Osteoblast (primary cell): ENCODE measurements around the gene TMC1. TPM values are rescaled to one million over a fixed set of nuclear protein-coding genes. Genes with fewer than 3 reads are reported as not detected.

ENCODE experiments used
- DNase-seq: peaks from one replicate; pipeline ENCODE4 v3.0.0; 2011; ENCODE audit warnings: low spot score, mixed read lengths; ENCODE audit not compliant: insufficient read length; ENCODE audit errors: missing footprints
- H2AFZ ChIP-seq: 2 replicates; pipeline ENCODE4 v1.6.0; 2011; ENCODE audit warnings: mild to moderate bottlenecking, low read length
- H3K27ac ChIP-seq: 2 replicates; pipeline ENCODE4 v1.5.1; 2011; ENCODE audit warnings: mild to moderate bottlenecking, low read depth, low read length, moderate library complexity
- H3K27me3 ChIP-seq: 2 replicates; pipeline ENCODE4 v1.6.0; 2012; ENCODE audit warnings: mild to moderate bottlenecking, control low read depth, inconsistent platforms, low read length, moderate library complexity; ENCODE audit not compliant: insufficient read depth
- H3K36me3 ChIP-seq: 2 replicates; pipeline ENCODE4 v1.5.1; 2011; ENCODE audit warnings: mild to moderate bottlenecking, low read length, control low read depth, moderate library complexity; ENCODE audit not compliant: insufficient read depth
- H3K4me1 ChIP-seq: 2 replicates; pipeline ENCODE4 v1.5.1; 2011; ENCODE audit warnings: mild to moderate bottlenecking, low read length, control low read depth, moderate library complexity; ENCODE audit not compliant: insufficient read depth
- H3K4me2 ChIP-seq: 2 replicates; pipeline ENCODE4 v1.6.0; 2011; ENCODE audit warnings: mild to moderate bottlenecking, low read length; ENCODE audit not compliant: insufficient read depth
- H3K4me3 ChIP-seq: fragments of 200-600 bp; sonication (generic); 3 replicates; pipeline ENCODE4 v1.5.1; 2012; ENCODE audit warnings: mild to moderate bottlenecking, low read length, inconsistent platforms; ENCODE audit not compliant: insufficient read depth
- H3K79me2 ChIP-seq: 2 replicates; pipeline ENCODE4 v1.6.0; 2012; ENCODE audit warnings: mild to moderate bottlenecking, low read length, control low read depth, inconsistent platforms; ENCODE audit not compliant: insufficient read depth
- H3K9me3 ChIP-seq: 2 replicates; pipeline ENCODE4 v1.5.1; 2011; ENCODE audit warnings: low read depth, low read length, control low read depth
- H4K20me1 ChIP-seq: 2 replicates; pipeline ENCODE4 v1.6.0; 2012; ENCODE audit warnings: mild to moderate bottlenecking, low read length, control low read depth; ENCODE audit not compliant: insufficient read depth
- CTCF ChIP-seq: IDR thresholded peaks from 2 replicates; pipeline ENCODE4 v1.5.1; 2011; ENCODE audit warnings: mild to moderate bottlenecking, low read depth, low read length, moderate library complexity; ENCODE audit errors: extremely low read depth
- total RNA-seq: library from RNA; depleted of rRNA; stranded (reverse); fragments of >200 nt; gene quantifications from 2 replicates; pipeline ENCODE4 v1.2.3, GENCODE V29; 2012

Gene TMC1
- total RNA-seq, 1 donor = under 0.01 TPM

GRCh38 chr9:72882117-72882775, 360.8 kb downstream of the TMC1 start:
- Histone ChIP-seq H4K20me1 (no peaks in the 10 kb centered on the region), H3K4me3 (no peak overlapping the region), H3K36me3 (no peaks in the 10 kb centered on the region), H2AFZ (no peak overlapping the region), H3K9me3 (no peaks in the 10 kb centered on the region), H3K79me2 (no peaks in the 10 kb centered on the region), H3K27me3 (no peaks in the 10 kb centered on the region), H3K4me2 (no peak overlapping the region), H3K27ac (no peak overlapping the region), H3K4me1 (no peaks in the 10 kb centered on the region)
- no peak for TF ChIP-seq CTCF
- DNase-seq = peak; percentile 49

GRCh38 chr9:72883875-72884274, 362.5 kb downstream of the TMC1 start:
- Histone ChIP-seq H3K4me2 (no peak overlapping the region), H3K9me3 (no peaks in the 10 kb centered on the region), H3K4me3 (no peak overlapping the region), H3K79me2 (no peaks in the 10 kb centered on the region), H3K27me3 (no peaks in the 10 kb centered on the region), H4K20me1 (no peaks in the 10 kb centered on the region), H3K27ac (no peak overlapping the region), H2AFZ (no peak overlapping the region), H3K36me3 (no peaks in the 10 kb centered on the region), H3K4me1 (no peaks in the 10 kb centered on the region)
- no peak for TF ChIP-seq CTCF
- no peak for DNase-seq

GRCh38 chr9:72884508-72884907, 363.1 kb downstream of the TMC1 start:
- no peaks in the 10 kb centered on the region for H3K4me1 ChIP-seq
- no peak overlapping the region for H2AFZ ChIP-seq
- no peak overlapping the region for H3K4me3 ChIP-seq

More at GRCh38 chr9:72884508-72884907, 363.1 kb downstream of the TMC1 start:
- H3K4me2 ChIP-seq = no peak overlapping the region
- no peak for TF ChIP-seq CTCF
- H3K27ac ChIP-seq = no peak overlapping the region
- no peaks in the 10 kb centered on the region for H3K9me3 ChIP-seq
- no peaks in the 10 kb centered on the region for H3K79me2 ChIP-seq
- no peaks in the 10 kb centered on the region for H3K36me3 ChIP-seq
- H3K27me3 ChIP-seq = no peaks in the 10 kb centered on the region
- no peak for DNase-seq
- no peaks in the 10 kb centered on the region for H4K20me1 ChIP-seq

Other genes with a start within 250 kb of the TMC1 start
- gene ZFAND5, start 156.4 kb upstream of the TMC1 start, total RNA-seq = 153 and 164 TPM in 2 replicates